GM23338 (cell line): ENCODE data around the gene ISCU. TPM values are rescaled to one million over a fixed set of nuclear protein-coding genes. Genes with fewer than 3 reads are reported as not detected.

Experiments used
- ATAC-seq: fragments of 200-7000 bp; cut with Tn5 transposase; 3 replicates; pipeline ENCODE4 v1.9.1; 2020
- DNase-seq: peaks from one replicate; pipeline ENCODE4 v3.0.0-alpha.2; 2015; ENCODE audit warnings: low spot score
- H2AFZ ChIP-seq: fragments of 200-600 bp; sonication (generic); 2 replicates; pipeline ENCODE4 v1.8.0; 2016; ENCODE audit warnings: antibody characterized with exemption, mild to moderate bottlenecking, moderate library complexity
- H3F3A ChIP-seq: fragments of 200-600 bp; sonication (generic); replicated peaks from 2 replicates; pipeline ENCODE4 v1.8.0; 2017; ENCODE audit warnings: antibody characterized with exemption, mixed run types, low read depth
- H3K27ac ChIP-seq: fragments of 200-600 bp; sonication (generic); 2 replicates; pipeline ENCODE4 v1.6.1; 2016; ENCODE audit warnings: low read depth
- H3K27me3 ChIP-seq: fragments of 200-600 bp; sonication (generic); 2 replicates; pipeline ENCODE4 v1.8.0; 2016; ENCODE audit warnings: mild to moderate bottlenecking, mixed run types, moderate library complexity; ENCODE audit not compliant: insufficient read depth
- H3K36me3 ChIP-seq: fragments of 200-600 bp; sonication (generic); 2 replicates; pipeline ENCODE4 v1.8.0; 2016; ENCODE audit warnings: mild to moderate bottlenecking; ENCODE audit not compliant: insufficient read depth
- H3K4me1 ChIP-seq: fragments of 200-600 bp; sonication (generic); 2 replicates; pipeline ENCODE4 v1.8.0; 2016; ENCODE audit warnings: mild to moderate bottlenecking, moderate library complexity; ENCODE audit not compliant: insufficient read depth
- H3K4me2 ChIP-seq: fragments of 200-600 bp; sonication (generic); 2 replicates; pipeline ENCODE4 v1.7.1; 2017; ENCODE audit warnings: mixed run types
- H3K4me3 ChIP-seq: fragments of 200-600 bp; sonication (generic); 2 replicates; pipeline ENCODE4 v1.6.1; 2016; ENCODE audit warnings: mixed run types
- H3K79me2 ChIP-seq: fragments of 200-600 bp; sonication (generic); replicated peaks from 2 replicates; pipeline ENCODE4 v1.8.0; 2017; ENCODE audit warnings: mild to moderate bottlenecking; ENCODE audit not compliant: insufficient read depth
- H3K9me2 ChIP-seq: fragments of 200-600 bp; sonication (generic); 2 replicates; pipeline ENCODE4 v1.8.0; 2017; ENCODE audit not compliant: insufficient read depth
- H4K20me1 ChIP-seq: fragments of 200-600 bp; sonication (generic); replicated peaks from 2 replicates; pipeline ENCODE4 v1.8.0; 2017; ENCODE audit warnings: mild to moderate bottlenecking; ENCODE audit not compliant: insufficient read depth
- H3K27ac Mint-ChIP-seq: 2 replicates; pipeline ENCODE4 v1.8.0; 2020; ENCODE audit warnings: inconsistent platforms, mild to moderate bottlenecking, moderate library complexity, mixed read lengths
- H3K27me3 Mint-ChIP-seq: 3 replicates; pipeline ENCODE4 v1.8.0; 2022; ENCODE audit warnings: low read depth, mild to moderate bottlenecking, moderate library complexity, mixed read lengths, inconsistent platforms; ENCODE audit not compliant: insufficient read depth, poor library complexity
- H3K36me3 Mint-ChIP-seq: 3 replicates; pipeline ENCODE4 v1.8.0; 2021; ENCODE audit warnings: low read depth, mild to moderate bottlenecking, inconsistent platforms, moderate library complexity, mixed read lengths
- H3K4me1 Mint-ChIP-seq: 3 replicates; pipeline ENCODE4 v1.8.0; 2020; ENCODE audit warnings: mild to moderate bottlenecking, inconsistent platforms, mixed read lengths
- H3K4me3 Mint-ChIP-seq: 3 replicates; pipeline ENCODE4 v1.8.0; 2021; ENCODE audit warnings: moderate library complexity, mild to moderate bottlenecking, inconsistent platforms, mixed read lengths
- H3K9me3 Mint-ChIP-seq: 3 replicates; pipeline ENCODE4 v1.8.0; 2020; ENCODE audit warnings: moderate library complexity, mild to moderate bottlenecking, inconsistent platforms, mixed read lengths
- ETS1 ChIP-seq: IDR thresholded peaks from 2 replicates; pipeline ENCODE4 v1.6.1; 2016; ENCODE audit warnings: antibody characterized with exemption
- EZH2 ChIP-seq: fragments of 200-600 bp; sonication (generic); IDR thresholded peaks from one replicate; pipeline ENCODE4 v1.8.0; 2017; ENCODE audit warnings: antibody characterized with exemption, mild to moderate bottlenecking, low read depth; ENCODE audit not compliant: unreplicated experiment
- JUNB ChIP-seq: IDR thresholded peaks from one replicate; pipeline ENCODE4 v1.6.1; 2016; ENCODE audit warnings: antibody characterized with exemption; ENCODE audit not compliant: unreplicated experiment
- NANOG ChIP-seq: IDR thresholded peaks from 2 replicates; pipeline ENCODE4 v1.6.1; 2016; ENCODE audit warnings: antibody characterized with exemption, borderline replicate concordance
- REST ChIP-seq: IDR thresholded peaks from one replicate; pipeline ENCODE4 v1.6.1; 2018; ENCODE audit warnings: antibody characterized with exemption; ENCODE audit not compliant: unreplicated experiment
- STAT1 ChIP-seq: IDR thresholded peaks from one replicate; pipeline ENCODE4 v1.6.1; 2016; ENCODE audit warnings: antibody characterized with exemption; ENCODE audit not compliant: unreplicated experiment
- ZNF114 ChIP-seq: fragments of 250-450 bp; sonication (Bioruptor Pico); IDR thresholded peaks from 2 replicates; pipeline ENCODE4 v1.5.0; 2020; ENCODE audit warnings: mild to moderate bottlenecking, moderate library complexity
- ZNF331 ChIP-seq: fragments of 250-450 bp; sonication (Bioruptor Pico); IDR thresholded peaks from 2 replicates; pipeline ENCODE4 v1.5.0; 2020; ENCODE audit warnings: low read depth, mild to moderate bottlenecking, moderate library complexity
- ZNF462 ChIP-seq: fragments of 250-450 bp; sonication (Bioruptor Pico); IDR thresholded peaks from 2 replicates; pipeline ENCODE4 v1.5.0; 2020; ENCODE audit warnings: mild to moderate bottlenecking, moderate library complexity
- polyA plus RNA-seq: library from polyadenylated mRNA; unstranded; fragments of >200 nt; fragmentation: Nextera tagmentation; extraction: Ambion mirVana; gene quantifications from 2 replicates; pipeline ENCODE4 v1.2.1, GENCODE V29; 2016
- total RNA-seq: library from RNA; depleted of rRNA; stranded (reverse); fragments of >200 nt; shearing (Covaris generic); gene quantifications from 2 replicates; pipeline ENCODE4 v1.2.3, GENCODE V29; 2014
- TF ChIP-seq, protein P1 (sequence below), 2 experiments: fragments of 200-600 bp in 1 of 2; sonication (generic) in 1 of 2; conservative IDR thresholded peaks; 2 replicates each; pipeline versions ENCODE4 v1.5.1 to v1.6.1; 2016 to 2017; ENCODE audit warnings: antibody characterized with exemption in 2 of 2, low read depth in 2 of 2, mild to moderate bottlenecking in 2 of 2, moderate library complexity in 1 of 2

ISCU gene
- total and polyA plus RNA-seq, 2 experiments from 2014 or later, result 123 to 129 TPM

DNA sequence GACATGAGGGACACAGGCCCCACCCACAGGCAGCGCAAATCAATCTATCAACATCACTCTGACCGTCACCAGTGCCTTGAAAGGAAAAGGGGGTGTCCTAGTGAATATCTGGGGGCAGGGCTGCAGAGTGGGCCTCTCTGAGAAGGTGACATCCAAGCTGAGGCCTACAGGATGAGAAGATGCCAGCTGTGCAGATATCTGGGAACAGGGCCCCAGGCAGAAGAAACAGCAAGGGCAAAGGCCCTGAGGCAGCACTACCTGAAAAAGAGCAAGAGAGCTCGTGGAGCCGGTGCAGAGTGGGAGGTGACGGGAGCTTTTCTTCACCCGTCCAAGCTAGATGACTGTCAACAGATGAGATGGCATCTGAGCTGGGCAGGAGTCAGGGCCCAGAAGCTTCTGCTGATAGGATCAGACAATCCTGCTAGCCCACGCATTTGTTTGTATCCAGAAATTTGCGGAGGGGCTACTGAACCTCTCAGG lies 48.0 kb downstream of the ISCU start:
- H3F3A ChIP-seq, result 0 out of 2 replicates have a peak, but pooled peaks cover 6% of the 10 kb centered on the region
- H3K27me3 ChIP-seq, result no peaks in the 10 kb centered on the region
- H2AFZ ChIP-seq, result no peak overlapping the region
- no peaks in the 10 kb centered on the region for H3K36me3 ChIP-seq
- Mint-ChIP-seq H3K36me3 (no peaks in the 10 kb centered on the region), H3K27me3 (peaks cover 9% of the 10 kb centered on the region), H3K4me1 (peaks cover 17% of the 10 kb centered on the region), H3K9me3 (no peaks in the 10 kb centered on the region), H3K4me3 (no peak overlapping the region), H3K27ac (no peak overlapping the region)
- DNase-seq, result no peak
- H4K20me1 ChIP-seq, result no peaks in the 10 kb centered on the region
- no peaks in the 10 kb centered on the region for H3K9me2 ChIP-seq
- H3K4me3 ChIP-seq, result no peak overlapping the region
- TF ChIP-seq ZNF462 (CRISPR knock-in tag), result no peak
- TF ChIP-seq, protein P1, sequence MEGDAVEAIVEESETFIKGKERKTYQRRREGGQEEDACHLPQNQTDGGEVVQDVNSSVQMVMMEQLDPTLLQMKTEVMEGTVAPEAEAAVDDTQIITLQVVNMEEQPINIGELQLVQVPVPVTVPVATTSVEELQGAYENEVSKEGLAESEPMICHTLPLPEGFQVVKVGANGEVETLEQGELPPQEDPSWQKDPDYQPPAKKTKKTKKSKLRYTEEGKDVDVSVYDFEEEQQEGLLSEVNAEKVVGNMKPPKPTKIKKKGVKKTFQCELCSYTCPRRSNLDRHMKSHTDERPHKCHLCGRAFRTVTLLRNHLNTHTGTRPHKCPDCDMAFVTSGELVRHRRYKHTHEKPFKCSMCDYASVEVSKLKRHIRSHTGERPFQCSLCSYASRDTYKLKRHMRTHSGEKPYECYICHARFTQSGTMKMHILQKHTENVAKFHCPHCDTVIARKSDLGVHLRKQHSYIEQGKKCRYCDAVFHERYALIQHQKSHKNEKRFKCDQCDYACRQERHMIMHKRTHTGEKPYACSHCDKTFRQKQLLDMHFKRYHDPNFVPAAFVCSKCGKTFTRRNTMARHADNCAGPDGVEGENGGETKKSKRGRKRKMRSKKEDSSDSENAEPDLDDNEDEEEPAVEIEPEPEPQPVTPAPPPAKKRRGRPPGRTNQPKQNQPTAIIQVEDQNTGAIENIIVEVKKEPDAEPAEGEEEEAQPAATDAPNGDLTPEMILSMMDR (conservative IDR thresholded peaks at IDR 0.05; ENCODE audit: low read depth in 2 of 2), result no peak
- TF ChIP-seq EZH2, result no peak
- TF ChIP-seq STAT1, result no peak
- no peak for TF ChIP-seq JUNB
- TF ChIP-seq REST, result no peak
- no peak for TF ChIP-seq ZNF331 (CRISPR knock-in tag)
- TF ChIP-seq NANOG, result no peak
- no peak for TF ChIP-seq ZNF114 (CRISPR knock-in tag)
- no peak for TF ChIP-seq ETS1
- no peaks in the 10 kb centered on the region; the same call in 1 of the 2 replicates for H3K4me1 ChIP-seq
- H3K27ac ChIP-seq, result no peak overlapping the region
- H3K4me2 ChIP-seq, result no peak overlapping the region
- ATAC-seq, result no peak
- H3K79me2 ChIP-seq, result no peaks in the 10 kb centered on the region
